ENCODE results near the gene NAXD. TPM values are rescaled to one million over a fixed set of nuclear protein-coding genes. Genes with fewer than 3 reads are reported as not detected.

NAXD gene
- total RNA-seq, 1 experiment from 2014 or later, result 18.7 TPM

DNA sequence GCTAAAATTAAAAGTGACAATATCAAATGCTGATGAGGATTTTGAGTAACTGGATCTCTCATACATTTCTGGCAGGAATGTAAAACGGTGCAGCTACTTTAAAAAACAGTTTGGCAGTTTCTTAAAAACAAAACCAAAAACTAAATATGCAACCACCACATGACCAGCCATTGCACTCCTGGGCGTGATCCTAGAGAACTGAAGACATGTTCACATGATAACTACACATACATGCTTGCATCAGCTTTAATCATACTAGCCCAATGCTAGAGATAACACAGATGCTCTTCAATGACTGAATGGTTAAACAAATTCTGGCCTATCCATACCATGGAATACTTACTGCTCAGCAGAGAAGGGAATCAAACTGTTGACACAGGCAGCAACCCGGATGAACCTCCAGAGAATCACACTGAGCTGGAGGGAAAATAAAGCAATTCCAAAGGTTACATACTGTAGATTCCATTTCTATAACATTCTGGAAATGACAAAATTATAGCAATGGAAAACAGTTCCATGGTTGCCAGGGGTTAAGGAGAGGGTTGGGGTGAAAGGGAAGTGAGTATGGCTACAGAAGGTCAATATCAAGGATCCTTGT, 25.5 kb upstream of the NAXD start:
- no peak for ATAC-seq
- CTCF ChIA-PET, result no interaction called here

DNA sequence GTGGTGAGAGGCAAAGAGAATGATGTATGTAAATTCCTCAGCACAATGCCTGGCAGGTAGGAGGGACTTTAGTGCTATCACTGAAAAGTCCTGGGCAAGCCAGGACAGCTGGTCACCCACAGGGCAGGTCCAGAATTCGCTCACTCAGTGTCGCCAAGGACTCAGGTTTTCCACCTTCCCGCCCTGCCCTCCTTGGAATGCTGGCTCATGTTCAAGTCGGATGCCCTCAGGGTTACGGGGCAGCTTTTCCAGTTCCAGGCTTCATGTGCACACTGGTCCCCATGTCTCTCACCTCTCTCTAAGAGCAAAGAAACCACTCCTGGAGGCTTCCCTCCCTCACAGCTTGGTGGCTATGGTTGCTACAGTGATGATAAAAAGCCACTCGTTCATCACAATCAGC, 24.8 kb upstream of the NAXD start:
- no peak overlapping the region for H3K4me2 ChIP-seq (ENCODE audit: low read length)
- H3K79me2 ChIP-seq (ENCODE audit: low read length), result no peaks in the 10 kb centered on the region
- no peaks in the 10 kb centered on the region for H3K4me1 ChIP-seq (ENCODE audit: insufficient read depth, low read length)
- no peaks in the 10 kb centered on the region for H3F3A ChIP-seq (ENCODE audit: low read length, unreplicated experiment)
- H4K20me1 ChIP-seq (ENCODE audit: low read length), result no peaks in the 10 kb centered on the region
- no peaks in the 10 kb centered on the region for H3K27me3 ChIP-seq (ENCODE audit: low read length)
- H3K27ac ChIP-seq (ENCODE audit: low read length), result no peak overlapping the region
- no TSS peak for BruUV-seq (replicated peaks)
- no peak overlapping the region for H3K4me3 ChIP-seq (ENCODE audit: low read length)
- ChIA-PET POLR2A (ENCODE audit: unreplicated experiment) (no interaction called here), CTCF (interaction anchor here (0.5 kb wide), 1 partner anchor 125 kb away, joined by 5 read pairs; no protein-coding TSS in a partner anchor)
- ATAC-seq, result no peak
- intact Hi-C loops (cut with micrococcal nuclease), result no loop called here
- no peak overlapping the region for H2AFZ ChIP-seq (ENCODE audit: low read length)
- TF ChIP-seq, protein P1, sequence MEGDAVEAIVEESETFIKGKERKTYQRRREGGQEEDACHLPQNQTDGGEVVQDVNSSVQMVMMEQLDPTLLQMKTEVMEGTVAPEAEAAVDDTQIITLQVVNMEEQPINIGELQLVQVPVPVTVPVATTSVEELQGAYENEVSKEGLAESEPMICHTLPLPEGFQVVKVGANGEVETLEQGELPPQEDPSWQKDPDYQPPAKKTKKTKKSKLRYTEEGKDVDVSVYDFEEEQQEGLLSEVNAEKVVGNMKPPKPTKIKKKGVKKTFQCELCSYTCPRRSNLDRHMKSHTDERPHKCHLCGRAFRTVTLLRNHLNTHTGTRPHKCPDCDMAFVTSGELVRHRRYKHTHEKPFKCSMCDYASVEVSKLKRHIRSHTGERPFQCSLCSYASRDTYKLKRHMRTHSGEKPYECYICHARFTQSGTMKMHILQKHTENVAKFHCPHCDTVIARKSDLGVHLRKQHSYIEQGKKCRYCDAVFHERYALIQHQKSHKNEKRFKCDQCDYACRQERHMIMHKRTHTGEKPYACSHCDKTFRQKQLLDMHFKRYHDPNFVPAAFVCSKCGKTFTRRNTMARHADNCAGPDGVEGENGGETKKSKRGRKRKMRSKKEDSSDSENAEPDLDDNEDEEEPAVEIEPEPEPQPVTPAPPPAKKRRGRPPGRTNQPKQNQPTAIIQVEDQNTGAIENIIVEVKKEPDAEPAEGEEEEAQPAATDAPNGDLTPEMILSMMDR (conservative IDR thresholded peaks at IDR 0.05; ENCODE audit: low read depth, low read length), result no peak
- TF ChIP-seq EZH2phosphoT487 (IDR thresholded peaks at IDR 0.05; ENCODE audit: borderline replicate concordance, low read length), result no peak
- TF ChIP-seq EZH2 (IDR thresholded peaks at IDR 0.05; ENCODE audit: low read length, unreplicated experiment), result no peak
- H3K9ac ChIP-seq (ENCODE audit: low read length), result no peak overlapping the region
- DNase-seq, result no peak
- no peaks in the 10 kb centered on the region for H3K36me3 ChIP-seq (ENCODE audit: low read depth, low read length)
- no peaks in the 10 kb centered on the region for H3K9me3 ChIP-seq (ENCODE audit: low read length)
- H3K9me2 ChIP-seq (replicated peaks; ENCODE audit: low read length), result no peaks in the 10 kb centered on the region

More for the DNA sequence above, 25.5 kb upstream of the NAXD start:
- Histone ChIP-seq H3K4me2 (ENCODE audit: low read length) (no peak overlapping the region), H3K4me3 (ENCODE audit: low read length) (no peak overlapping the region), H3K79me2 (ENCODE audit: low read length) (no peaks in the 10 kb centered on the region), H4K20me1 (ENCODE audit: low read length) (no peaks in the 10 kb centered on the region), H3F3A (ENCODE audit: low read length, unreplicated experiment) (no peaks in the 10 kb centered on the region), H3K27ac (ENCODE audit: low read length) (no peak overlapping the region), H3K4me1 (ENCODE audit: insufficient read depth, low read length) (no peaks in the 10 kb centered on the region), H2AFZ (ENCODE audit: low read length) (no peak overlapping the region), H3K9me2 (replicated peaks; ENCODE audit: low read length) (no peaks in the 10 kb centered on the region), H3K36me3 (ENCODE audit: low read depth, low read length) (no peaks in the 10 kb centered on the region), H3K27me3 (ENCODE audit: low read length) (no peaks in the 10 kb centered on the region), H3K9ac (ENCODE audit: low read length) (no peak overlapping the region), H3K9me3 (ENCODE audit: low read length) (no peaks in the 10 kb centered on the region)
- BruUV-seq (replicated peaks), result no TSS peak
- intact Hi-C loops (cut with micrococcal nuclease), result no loop called here
- TF ChIP-seq EZH2 (IDR thresholded peaks at IDR 0.05; ENCODE audit: low read length, unreplicated experiment) (no peak), EZH2phosphoT487 (IDR thresholded peaks at IDR 0.05; ENCODE audit: borderline replicate concordance, low read length) (no peak)
- TF ChIP-seq, protein P1 (conservative IDR thresholded peaks at IDR 0.05; ENCODE audit: low read depth, low read length), result no peak
- DNase-seq, result no peak
- POLR2A ChIA-PET (ENCODE audit: unreplicated experiment), result no interaction called here

GRCh38 chr13:110592665-110593064, 22.7 kb upstream of the NAXD start:
- Histone ChIP-seq H3K27me3 (ENCODE audit: low read length) (no peaks in the 10 kb centered on the region), H3K79me2 (ENCODE audit: low read length) (no peaks in the 10 kb centered on the region), H3K27ac (ENCODE audit: low read length) (no peak overlapping the region), H3K4me3 (ENCODE audit: low read length) (no peak overlapping the region), H3K36me3 (ENCODE audit: low read depth, low read length) (no peaks in the 10 kb centered on the region), H3K9me2 (replicated peaks; ENCODE audit: low read length) (no peaks in the 10 kb centered on the region), H2AFZ (ENCODE audit: low read length) (no peak overlapping the region), H3K9ac (ENCODE audit: low read length) (no peak overlapping the region), H3K4me2 (ENCODE audit: low read length) (no peak overlapping the region), H4K20me1 (ENCODE audit: low read length) (no peaks in the 10 kb centered on the region), H3K4me1 (ENCODE audit: insufficient read depth, low read length) (no peaks in the 10 kb centered on the region), H3F3A (ENCODE audit: low read length, unreplicated experiment) (no peaks in the 10 kb centered on the region), H3K9me3 (ENCODE audit: low read length) (no peaks in the 10 kb centered on the region)
- no TSS peak for BruUV-seq (replicated peaks)
- no peak for DNase-seq
- ATAC-seq, result no peak
- ChIA-PET POLR2A (ENCODE audit: unreplicated experiment) (no interaction called here), CTCF (no interaction called here)
- intact Hi-C loops (cut with micrococcal nuclease), result loop anchor here (2.0 kb wide), 1 partner anchor 226 kb away; no protein-coding TSS in a partner anchor
- TF ChIP-seq EZH2phosphoT487 (IDR thresholded peaks at IDR 0.05; ENCODE audit: borderline replicate concordance, low read length) (no peak), EZH2 (IDR thresholded peaks at IDR 0.05; ENCODE audit: low read length, unreplicated experiment) (no peak)
- TF ChIP-seq, protein P1 (conservative IDR thresholded peaks at IDR 0.05; ENCODE audit: low read depth, low read length), result no peak
